Right atrium auricular region (tissue), 2 donors: ENCODE data around the gene KCNQ1. TPM values are rescaled to one million over a fixed set of nuclear protein-coding genes. Genes with fewer than 3 reads are reported as not detected.
"Not testable (repeated sequence)": the region's sequence is repeated elsewhere in the genome, so short reads cannot be mapped to it uniquely, and the experiment has no call there.

ENCODE experiments used
- DNase-seq: peaks from one replicate; pipeline ENCODE4 v3.0.0-alpha.2; 2019; ENCODE audit warnings: low spot score
- H3K27ac ChIP-seq, 2 donors: fragments of 200-600 bp; sonication (generic); 1 replicate in 1 of 2; 2 replicates in 1 of 2; pipeline ENCODE4 v1.5.1; 2016 to 2019
- H3K27me3 ChIP-seq, 2 donors: fragments of 200-600 bp; sonication (generic); one replicate each; pipeline versions ENCODE4 v1.5.1 to v1.6.0; 2017 to 2019
- H3K36me3 ChIP-seq: fragments of 200-600 bp; sonication (generic); one replicate; pipeline ENCODE4 v1.5.1; 2016
- H3K4me1 ChIP-seq, 2 donors: fragments of 200-600 bp; sonication (generic); one replicate each; pipeline versions ENCODE4 v1.5.1 to v1.6.0; 2017 to 2019
- H3K4me3 ChIP-seq, 2 donors: fragments of 200-600 bp; sonication (generic); 1 replicate in 1 of 2; 2 replicates in 1 of 2; pipeline ENCODE4 v1.5.1; 2017 to 2019; ENCODE audit warnings: mild to moderate bottlenecking in 1 of 2, moderate library complexity in 1 of 2
- H3K9me3 ChIP-seq, 2 donors: fragments of 200-600 bp; sonication (generic); one replicate each; pipeline ENCODE4 v1.5.1; 2019
- CTCF ChIP-seq, 2 donors: fragments of 200-600 bp; sonication (generic); IDR thresholded peaks; one replicate each; pipeline ENCODE4 v1.5.1; 2019; ENCODE audit warnings: antibody characterized with exemption in 2 of 2
- total RNA-seq, 2 donors: library from RNA; depleted of rRNA; stranded (reverse); fragments of >200 nt; gene quantifications; one replicate each; pipeline ENCODE4 v1.1.0, GENCODE V29; 2016

KCNQ1 gene
- total RNA-seq, 2 donors from 2014 or later, result 12.7 to 25.1 TPM

DNA sequence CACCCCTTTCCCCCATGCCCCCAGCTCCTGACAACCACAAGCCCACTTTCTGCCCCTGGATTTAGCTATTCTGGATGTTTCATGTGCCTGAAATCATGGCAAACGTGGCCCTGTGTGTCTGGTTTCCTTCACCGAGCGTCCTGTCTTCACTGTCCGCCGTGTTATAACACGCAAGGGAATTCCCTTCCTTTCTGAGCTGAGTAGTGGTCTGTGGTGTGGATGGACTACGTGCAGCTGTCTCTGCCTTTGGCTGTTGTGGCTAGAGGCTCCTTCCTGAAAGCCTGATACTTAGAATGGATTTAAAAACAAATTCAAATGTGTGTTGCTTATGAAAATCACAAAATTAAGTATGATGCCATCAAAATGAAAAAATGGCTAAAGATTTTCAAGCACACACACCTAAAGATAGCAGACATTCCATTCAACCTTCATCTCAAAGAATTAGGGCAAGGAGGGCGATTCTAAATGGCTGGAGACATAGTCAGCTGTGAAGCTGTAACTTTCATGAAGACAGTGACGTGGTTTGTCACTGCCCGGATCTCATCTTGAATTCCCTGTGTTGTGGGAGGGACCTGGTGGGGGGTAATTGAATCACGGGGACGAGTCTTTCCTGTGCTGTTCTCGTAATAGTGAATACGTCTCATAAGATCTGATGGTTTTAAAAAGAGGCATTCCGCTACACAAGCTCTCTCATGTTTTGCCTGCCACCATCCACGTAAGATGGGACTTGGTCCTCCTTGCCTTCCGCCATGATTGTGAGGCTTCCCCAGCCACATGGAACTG lies 30.5 kb downstream of the KCNQ1 start:
- Histone ChIP-seq H3K36me3 (no peaks in the 10 kb centered on the region), H3K27me3 (no peaks in the 10 kb centered on the region), H3K27ac (peak overlapping the region in 1 of 2 donors; percentile 62), H3K4me3 (no peak overlapping the region), H3K4me1 (peaks cover 0 to 14% of the 10 kb centered on the region in 2 donors), H3K9me3 (no peaks in the 10 kb centered on the region)
- DNase-seq, result no peak
- no peak for TF ChIP-seq CTCF (IDR thresholded peaks at IDR 0.05)

- Histone ChIP-seq H3K9me3 (no peaks in the 10 kb centered on the region), H3K27me3 (no peaks in the 10 kb centered on the region), H3K4me3 (no peak overlapping the region), H3K4me1 (peaks cover 0 to 23% of the 10 kb centered on the region in 2 donors), H3K36me3 (no peaks in the 10 kb centered on the region), H3K27ac (peak overlapping the region; percentile 40 to 42)
- no peak for DNase-seq
- no peak for TF ChIP-seq CTCF (IDR thresholded peaks at IDR 0.05)
Observed at GRCh38 chr11:2477254-2477653, 32.4 kb downstream of the KCNQ1 start.

- Histone ChIP-seq H3K4me1 (peaks cover 0 to 30% of the 10 kb centered on the region in 2 donors), H3K4me3 (no peak overlapping the region), H3K27me3 (no peaks in the 10 kb centered on the region), H3K36me3 (no peaks in the 10 kb centered on the region), H3K27ac (peak overlapping the region; percentile 40 to 42), H3K9me3 (no peaks in the 10 kb centered on the region)
- no peak for DNase-seq
- no peak for TF ChIP-seq CTCF (IDR thresholded peaks at IDR 0.05)
Observed at GRCh38 chr11:2477936-2478335, 33.1 kb downstream of the KCNQ1 start.

DNA sequence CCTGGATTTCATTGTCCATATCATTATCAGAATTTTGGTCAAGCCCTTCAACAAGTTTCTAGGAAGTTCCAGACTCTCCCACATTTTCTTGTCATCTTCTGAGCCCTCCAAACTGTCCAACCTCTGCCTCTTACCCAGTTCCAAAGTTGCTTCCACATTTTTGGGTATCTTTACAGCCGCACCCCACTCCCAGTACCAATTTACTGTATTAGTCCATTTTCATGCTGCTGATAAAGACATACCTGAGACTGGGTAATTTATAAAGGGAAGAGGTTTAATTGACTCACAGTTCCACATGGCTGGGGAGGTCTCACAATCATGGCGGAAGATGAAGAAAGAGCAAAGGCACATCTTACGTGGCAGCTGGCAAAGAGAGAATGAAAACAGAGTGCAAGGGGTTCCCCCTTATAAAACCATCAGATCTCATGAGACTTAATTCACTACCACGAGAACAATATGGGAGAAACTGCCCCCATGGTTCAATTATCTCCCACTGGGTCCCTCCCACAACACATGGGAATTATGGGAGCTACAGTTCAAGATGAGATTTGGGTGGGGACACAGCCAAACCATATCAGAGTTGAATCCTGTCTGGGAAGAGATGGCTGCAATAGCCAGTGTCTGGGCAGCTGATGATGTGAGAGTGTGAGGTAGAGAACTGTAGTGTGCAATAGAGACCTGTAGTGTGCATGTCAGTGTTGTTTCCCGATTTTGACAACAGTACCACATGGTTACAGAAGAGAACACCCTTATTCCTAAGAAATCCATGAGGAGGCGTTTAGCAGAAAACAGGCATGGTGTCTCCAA lies 35.5 kb downstream of the KCNQ1 start:
- not testable (repeated sequence) for H3K9me3 ChIP-seq, H3K27ac ChIP-seq, H3K36me3 ChIP-seq, H3K27me3 ChIP-seq, H3K4me3 ChIP-seq, DNase-seq
- peaks cover 0 to 32% of the 10 kb centered on the region in 2 donors for H3K4me1 ChIP-seq

DNA sequence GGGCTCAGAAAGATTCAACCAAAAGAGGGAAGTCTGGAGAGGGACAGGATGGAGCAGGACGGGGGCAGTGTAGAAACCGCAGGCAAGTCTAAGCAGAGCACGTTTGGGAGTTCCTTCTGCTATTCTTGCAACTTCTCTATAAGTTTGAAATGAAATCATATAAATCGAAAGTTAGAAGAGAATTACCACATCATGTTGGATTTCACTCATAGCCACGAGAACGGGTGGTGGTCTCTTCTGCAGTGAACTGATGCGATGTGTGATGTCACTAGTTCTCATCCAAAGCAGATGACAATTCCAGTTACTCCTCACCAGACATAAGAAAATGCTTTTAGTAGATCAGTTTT lies 36.0 kb downstream of the KCNQ1 start:
- no peak for DNase-seq
- Histone ChIP-seq H3K27me3 (no peaks in the 10 kb centered on the region), H3K4me1 (peaks cover 0 to 32% of the 10 kb centered on the region in 2 donors), H3K4me3 (no peak overlapping the region), H3K27ac (no peak overlapping the region), H3K9me3 (no peaks in the 10 kb centered on the region), H3K36me3 (no peaks in the 10 kb centered on the region)
- TF ChIP-seq CTCF (IDR thresholded peaks at IDR 0.05), result no peak

GRCh38 chr11:2481253-2481652 lies 36.4 kb downstream of the KCNQ1 start:
- H3K4me1 ChIP-seq, result peaks cover 0 to 32% of the 10 kb centered on the region in 2 donors
- H3K4me3 ChIP-seq, result no peak overlapping the region
- no peaks in the 10 kb centered on the region for H3K27me3 ChIP-seq
- H3K27ac ChIP-seq, result no peak overlapping the region
- no peak for TF ChIP-seq CTCF (IDR thresholded peaks at IDR 0.05)
- no peaks in the 10 kb centered on the region for H3K36me3 ChIP-seq
- H3K9me3 ChIP-seq, result no peaks in the 10 kb centered on the region
- no peak for DNase-seq
